Rectal smooth muscle tissue (tissue), 1 donor: ENCODE data around the gene RAP1GAP2.

ENCODE experiments used
- H3K27ac ChIP-seq: one replicate; pipeline ENCODE4 v1.7.0; 2013; ENCODE audit warnings: low read depth, low read length, inconsistent platforms
- H3K27me3 ChIP-seq: one replicate; pipeline ENCODE4 v1.7.0; 2013; ENCODE audit warnings: low read length; ENCODE audit not compliant: control insufficient read depth, insufficient read depth
- H3K36me3 ChIP-seq: one replicate; pipeline ENCODE4 v1.7.0; 2013; ENCODE audit warnings: low read length; ENCODE audit not compliant: control insufficient read depth, insufficient read depth
- H3K4me1 ChIP-seq: one replicate; pipeline ENCODE4 v1.7.0; 2013; ENCODE audit warnings: low read length; ENCODE audit not compliant: control insufficient read depth, insufficient read depth
- H3K4me3 ChIP-seq: one replicate; pipeline ENCODE4 v1.7.0; 2013; ENCODE audit warnings: low read length
- H3K9ac ChIP-seq: one replicate; pipeline ENCODE4 v1.7.0; 2013; ENCODE audit warnings: low read length

The RAP1GAP2 gene

GRCh38 chr17:2940352-2940751 is 144.1 kb downstream of the RAP1GAP2 start:
- H3K27me3 ChIP-seq, result no peaks in the 10 kb centered on the region
- H3K36me3 ChIP-seq, result no peaks in the 10 kb centered on the region
- H3K4me1 ChIP-seq, result no peaks in the 10 kb centered on the region
- H3K4me3 ChIP-seq, result no peak overlapping the region
- H3K9ac ChIP-seq, result no peak overlapping the region
- H3K27ac ChIP-seq, result no peak overlapping the region

GRCh38 chr17:2943981-2944380 is 147.7 kb downstream of the RAP1GAP2 start:
- Histone ChIP-seq H3K27me3 (no peaks in the 10 kb centered on the region), H3K4me3 (no peak overlapping the region), H3K9ac (no peak overlapping the region), H3K36me3 (no peaks in the 10 kb centered on the region), H3K27ac (no peak overlapping the region), H3K4me1 (no peaks in the 10 kb centered on the region)

- no peak overlapping the region for H3K27ac ChIP-seq
Measured at GRCh38 chr17:2945299-2945698, 149.1 kb downstream of the RAP1GAP2 start.

GRCh38 chr17:2946144-2946543 is 149.9 kb downstream of the RAP1GAP2 start:
- Histone ChIP-seq H3K36me3 (no peaks in the 10 kb centered on the region), H3K27me3 (no peaks in the 10 kb centered on the region), H3K4me1 (no peaks in the 10 kb centered on the region), H3K27ac (no peak overlapping the region), H3K9ac (no peak overlapping the region), H3K4me3 (no peak overlapping the region)

More at GRCh38 chr17:2945299-2945698, 149.1 kb downstream of the RAP1GAP2 start:
- Histone ChIP-seq H3K27me3 (no peaks in the 10 kb centered on the region), H3K9ac (no peak overlapping the region), H3K36me3 (no peaks in the 10 kb centered on the region), H3K4me1 (no peaks in the 10 kb centered on the region), H3K4me3 (no peak overlapping the region)

GRCh38 chr17:2947588-2947950 is 151.3 kb downstream of the RAP1GAP2 start:
- H3K9ac ChIP-seq, result no peak overlapping the region
- H3K4me3 ChIP-seq, result no peak overlapping the region
- H3K27ac ChIP-seq, result no peak overlapping the region
- no peaks in the 10 kb centered on the region for H3K36me3 ChIP-seq
- H3K27me3 ChIP-seq, result no peaks in the 10 kb centered on the region
- no peaks in the 10 kb centered on the region for H3K4me1 ChIP-seq

- H3K36me3 ChIP-seq, result no peaks in the 10 kb centered on the region
- no peak overlapping the region for H3K9ac ChIP-seq
- no peaks in the 10 kb centered on the region for H3K4me1 ChIP-seq
- no peak overlapping the region for H3K4me3 ChIP-seq
- no peak overlapping the region for H3K27ac ChIP-seq
- no peaks in the 10 kb centered on the region for H3K27me3 ChIP-seq
Measured at GRCh38 chr17:2947996-2948550, 151.8 kb downstream of the RAP1GAP2 start.

GRCh38 chr17:2948721-2949468 is 152.7 kb downstream of the RAP1GAP2 start:
- no peaks in the 10 kb centered on the region for H3K4me1 ChIP-seq
- H3K36me3 ChIP-seq, result no peaks in the 10 kb centered on the region
- H3K4me3 ChIP-seq, result no peak overlapping the region
- H3K27me3 ChIP-seq, result no peaks in the 10 kb centered on the region
- H3K9ac ChIP-seq, result no peak overlapping the region
- H3K27ac ChIP-seq, result no peak overlapping the region

- no peak overlapping the region for H3K4me3 ChIP-seq
- no peaks in the 10 kb centered on the region for H3K4me1 ChIP-seq
- no peak overlapping the region for H3K27ac ChIP-seq
- no peaks in the 10 kb centered on the region for H3K36me3 ChIP-seq
- H3K27me3 ChIP-seq, result no peaks in the 10 kb centered on the region
- H3K9ac ChIP-seq, result no peak overlapping the region
Measured at GRCh38 chr17:2949469-2950044, 153.3 kb downstream of the RAP1GAP2 start.

GRCh38 chr17:2950846-2951245 is 154.6 kb downstream of the RAP1GAP2 start:
- Histone ChIP-seq H3K27me3 (no peaks in the 10 kb centered on the region), H3K9ac (no peak overlapping the region), H3K4me1 (no peaks in the 10 kb centered on the region), H3K36me3 (no peaks in the 10 kb centered on the region), H3K4me3 (no peak overlapping the region), H3K27ac (no peak overlapping the region)

GRCh38 chr17:2952174-2952845 is 156.1 kb downstream of the RAP1GAP2 start:
- Histone ChIP-seq H3K4me3 (no peak overlapping the region), H3K27me3 (no peaks in the 10 kb centered on the region), H3K9ac (no peak overlapping the region), H3K27ac (no peak overlapping the region), H3K4me1 (no peaks in the 10 kb centered on the region), H3K36me3 (no peaks in the 10 kb centered on the region)

- H3K27me3 ChIP-seq, result no peaks in the 10 kb centered on the region
- no peaks in the 10 kb centered on the region for H3K4me1 ChIP-seq
- no peaks in the 10 kb centered on the region for H3K36me3 ChIP-seq
- H3K9ac ChIP-seq, result no peak overlapping the region
- no peak overlapping the region for H3K4me3 ChIP-seq
- no peak overlapping the region for H3K27ac ChIP-seq
Measured at GRCh38 chr17:2954898-2955445, 158.7 kb downstream of the RAP1GAP2 start.

- Histone ChIP-seq H3K36me3 (no peaks in the 10 kb centered on the region), H3K4me1 (no peaks in the 10 kb centered on the region), H3K27ac (no peak overlapping the region), H3K27me3 (no peaks in the 10 kb centered on the region), H3K9ac (no peak overlapping the region), H3K4me3 (no peak overlapping the region)
Measured at GRCh38 chr17:2955931-2956582, 159.8 kb downstream of the RAP1GAP2 start.
